ENCODE data around the gene PHACTR1.

Gene PHACTR1

GRCh38 chr6:12969966-12970365 is 253.4 kb downstream of the PHACTR1 start:
- no peak overlapping the region for H3K4me2 ChIP-seq (ENCODE audit: low read length)
- no peaks in the 10 kb centered on the region for H3K79me2 ChIP-seq (ENCODE audit: insufficient read depth, low read length)
- no peaks in the 10 kb centered on the region for H3K9me2 ChIP-seq (ENCODE audit: low read depth, low read length)
- H2AFZ ChIP-seq (ENCODE audit: low read length) = no peak overlapping the region
- H3K9me3 ChIP-seq (ENCODE audit: low read length) = no peaks in the 10 kb centered on the region
- H3K9ac ChIP-seq (ENCODE audit: low read length) = no peak overlapping the region
- no peak overlapping the region for H3K4me3 ChIP-seq (ENCODE audit: low read depth, low read length, poor library complexity, severe bottlenecking)
- no peaks in the 10 kb centered on the region for H3K4me1 ChIP-seq (ENCODE audit: insufficient read depth, low read length, severe bottlenecking)
- H3F3A ChIP-seq (ENCODE audit: insufficient read depth, low read length) = no peaks in the 10 kb centered on the region
- TF ChIP-seq EZH2 (IDR thresholded peaks at IDR 0.05; ENCODE audit: borderline replicate concordance, low read length) (no peak), CTCF (IDR thresholded peaks at IDR 0.05; ENCODE audit: low read length) (no peak)
- H4K20me1 ChIP-seq (ENCODE audit: insufficient read depth, low read length) = no peaks in the 10 kb centered on the region
- no peaks in the 10 kb centered on the region for H3K36me3 ChIP-seq (ENCODE audit: insufficient read depth, low read length)
- H3K27me3 ChIP-seq (ENCODE audit: insufficient read depth, low read length) = no peaks in the 10 kb centered on the region
- no peak overlapping the region for H3K27ac ChIP-seq (ENCODE audit: low read depth, low read length, poor library complexity, severe bottlenecking)

GRCh38 chr6:12973386-12973785 is 256.8 kb downstream of the PHACTR1 start:
- Histone ChIP-seq H3K9ac (ENCODE audit: low read length) (no peak overlapping the region), H3K36me3 (ENCODE audit: insufficient read depth, low read length) (no peaks in the 10 kb centered on the region), H2AFZ (ENCODE audit: low read length) (no peak overlapping the region), H4K20me1 (ENCODE audit: insufficient read depth, low read length) (no peaks in the 10 kb centered on the region), H3K4me2 (ENCODE audit: low read length) (no peak overlapping the region), H3K27me3 (ENCODE audit: insufficient read depth, low read length) (no peaks in the 10 kb centered on the region), H3K9me3 (ENCODE audit: low read length) (no peaks in the 10 kb centered on the region), H3K79me2 (ENCODE audit: insufficient read depth, low read length) (no peaks in the 10 kb centered on the region), H3K4me1 (ENCODE audit: insufficient read depth, low read length, severe bottlenecking) (no peaks in the 10 kb centered on the region), H3K9me2 (ENCODE audit: low read depth, low read length) (no peaks in the 10 kb centered on the region), H3K27ac (ENCODE audit: low read depth, low read length, poor library complexity, severe bottlenecking) (no peak overlapping the region), H3F3A (ENCODE audit: insufficient read depth, low read length) (no peaks in the 10 kb centered on the region), H3K4me3 (ENCODE audit: low read depth, low read length, poor library complexity, severe bottlenecking) (no peak overlapping the region)
- TF ChIP-seq EZH2 (IDR thresholded peaks at IDR 0.05; ENCODE audit: borderline replicate concordance, low read length) = no peak
- no peak for TF ChIP-seq CTCF (IDR thresholded peaks at IDR 0.05; ENCODE audit: low read length)

GRCh38 chr6:12974551-12974950 is 258.0 kb downstream of the PHACTR1 start:
- Histone ChIP-seq H3F3A (ENCODE audit: insufficient read depth, low read length) (no peaks in the 10 kb centered on the region), H2AFZ (ENCODE audit: low read length) (no peak overlapping the region), H3K9me3 (ENCODE audit: low read length) (no peaks in the 10 kb centered on the region), H3K4me2 (ENCODE audit: low read length) (no peak overlapping the region), H3K36me3 (ENCODE audit: insufficient read depth, low read length) (no peaks in the 10 kb centered on the region), H3K4me1 (ENCODE audit: insufficient read depth, low read length, severe bottlenecking) (no peaks in the 10 kb centered on the region), H3K79me2 (ENCODE audit: insufficient read depth, low read length) (no peaks in the 10 kb centered on the region), H3K27me3 (ENCODE audit: insufficient read depth, low read length) (no peaks in the 10 kb centered on the region), H3K9ac (ENCODE audit: low read length) (no peak overlapping the region), H3K27ac (ENCODE audit: low read depth, low read length, poor library complexity, severe bottlenecking) (no peak overlapping the region), H4K20me1 (ENCODE audit: insufficient read depth, low read length) (no peaks in the 10 kb centered on the region), H3K4me3 (ENCODE audit: low read depth, low read length, poor library complexity, severe bottlenecking) (no peak overlapping the region), H3K9me2 (ENCODE audit: low read depth, low read length) (no peaks in the 10 kb centered on the region)
- TF ChIP-seq EZH2 (IDR thresholded peaks at IDR 0.05; ENCODE audit: borderline replicate concordance, low read length) = no peak

GRCh38 chr6:12976366-12976765 is 259.8 kb downstream of the PHACTR1 start:
- TF ChIP-seq CTCF (IDR thresholded peaks at IDR 0.05; ENCODE audit: low read length) = no peak
- TF ChIP-seq EZH2 (IDR thresholded peaks at IDR 0.05; ENCODE audit: borderline replicate concordance, low read length) = no peak
- no peaks in the 10 kb centered on the region for H3F3A ChIP-seq (ENCODE audit: insufficient read depth, low read length)
- H3K9me2 ChIP-seq (ENCODE audit: low read depth, low read length) = no peaks in the 10 kb centered on the region
- H3K4me3 ChIP-seq (ENCODE audit: low read depth, low read length, poor library complexity, severe bottlenecking) = no peak overlapping the region
- H3K9me3 ChIP-seq (ENCODE audit: low read length) = no peaks in the 10 kb centered on the region
- no peaks in the 10 kb centered on the region for H3K27me3 ChIP-seq (ENCODE audit: insufficient read depth, low read length)
- H3K36me3 ChIP-seq (ENCODE audit: insufficient read depth, low read length) = no peaks in the 10 kb centered on the region
- H2AFZ ChIP-seq (ENCODE audit: low read length) = no peak overlapping the region
- H3K9ac ChIP-seq (ENCODE audit: low read length) = no peak overlapping the region
- no peak overlapping the region for H3K4me2 ChIP-seq (ENCODE audit: low read length)
- no peaks in the 10 kb centered on the region for H3K4me1 ChIP-seq (ENCODE audit: insufficient read depth, low read length, severe bottlenecking)
- H3K27ac ChIP-seq (ENCODE audit: low read depth, low read length, poor library complexity, severe bottlenecking) = no peak overlapping the region
- H3K79me2 ChIP-seq (ENCODE audit: insufficient read depth, low read length) = no peaks in the 10 kb centered on the region
- H4K20me1 ChIP-seq (ENCODE audit: insufficient read depth, low read length) = no peaks in the 10 kb centered on the region

Measured in OCI-LY1 (cell line).